GM21528 (cell line): Measurements from ENCODE around the gene KCNQ2.

Source experiments
- ATAC-seq: cut with Tn5 transposase; IDR thresholded peaks from one replicate; pipeline ENCODE4 v1.9.1; 2021; ENCODE audit warnings: mild to moderate bottlenecking, moderate library complexity; ENCODE audit not compliant: unreplicated experiment, low FRiP score

The KCNQ2 gene

DNA sequence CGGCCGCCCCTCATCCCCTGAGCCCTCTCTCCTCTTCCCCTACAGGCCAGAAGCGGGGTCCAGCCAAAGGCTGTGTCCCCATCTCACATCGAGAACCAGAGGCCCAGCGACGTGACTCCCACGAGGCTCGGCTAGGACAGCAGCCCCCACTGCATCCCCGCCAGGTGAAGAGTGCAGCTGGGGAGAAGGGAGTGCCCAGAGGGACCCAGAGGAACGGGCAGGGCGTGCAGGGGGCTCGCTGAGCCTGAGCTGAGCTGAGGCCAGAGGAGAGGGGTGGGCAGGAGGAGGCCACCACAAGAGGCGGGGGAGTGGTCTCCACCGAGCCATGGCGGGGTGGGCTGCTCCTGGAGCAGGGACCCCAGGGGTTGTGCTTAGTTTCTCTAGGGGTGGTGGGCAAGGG lies 32.6 kb downstream of the KCNQ2 start:
- no peak for ATAC-seq

DNA sequence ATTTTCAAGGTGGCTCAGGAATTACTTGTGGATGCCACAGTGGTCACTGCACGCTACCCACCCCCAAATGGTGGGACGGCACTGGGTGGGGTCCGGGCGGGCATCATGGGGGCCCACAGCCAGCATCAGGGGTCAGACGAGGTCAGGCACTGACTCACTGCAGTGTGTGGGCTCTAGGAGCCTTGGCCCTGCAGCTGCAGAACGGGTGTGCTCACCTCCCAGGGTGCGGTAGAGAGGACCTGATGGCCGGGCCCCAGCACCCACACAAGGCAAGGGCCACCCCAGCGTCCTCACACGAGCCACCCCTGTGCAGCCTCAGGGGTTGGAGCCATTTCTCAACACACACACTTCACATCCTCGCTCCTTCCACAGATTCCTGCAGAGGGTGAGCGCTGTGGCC lies 34.3 kb downstream of the KCNQ2 start:
- no peak for ATAC-seq

DNA sequence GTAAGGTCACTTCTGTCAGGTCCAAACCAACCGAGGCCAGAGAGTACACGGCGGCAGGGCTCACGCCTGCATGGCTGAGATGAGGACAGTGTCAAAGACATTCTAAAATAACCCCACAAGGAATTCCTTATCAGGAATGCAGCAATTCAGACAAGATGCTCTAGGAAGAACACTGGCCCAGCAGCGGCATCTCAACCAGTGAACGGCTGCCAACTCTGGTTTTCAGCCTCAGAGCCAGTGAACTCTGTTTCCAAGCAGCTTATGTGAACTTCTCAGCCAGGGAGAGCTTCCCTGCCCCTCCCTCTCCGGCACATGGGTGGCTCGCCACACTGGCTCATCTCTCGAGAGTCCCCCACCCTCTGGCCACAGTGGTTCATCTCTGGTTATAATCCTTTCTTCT lies 36.9 kb downstream of the KCNQ2 start:
- no peak for ATAC-seq

DNA sequence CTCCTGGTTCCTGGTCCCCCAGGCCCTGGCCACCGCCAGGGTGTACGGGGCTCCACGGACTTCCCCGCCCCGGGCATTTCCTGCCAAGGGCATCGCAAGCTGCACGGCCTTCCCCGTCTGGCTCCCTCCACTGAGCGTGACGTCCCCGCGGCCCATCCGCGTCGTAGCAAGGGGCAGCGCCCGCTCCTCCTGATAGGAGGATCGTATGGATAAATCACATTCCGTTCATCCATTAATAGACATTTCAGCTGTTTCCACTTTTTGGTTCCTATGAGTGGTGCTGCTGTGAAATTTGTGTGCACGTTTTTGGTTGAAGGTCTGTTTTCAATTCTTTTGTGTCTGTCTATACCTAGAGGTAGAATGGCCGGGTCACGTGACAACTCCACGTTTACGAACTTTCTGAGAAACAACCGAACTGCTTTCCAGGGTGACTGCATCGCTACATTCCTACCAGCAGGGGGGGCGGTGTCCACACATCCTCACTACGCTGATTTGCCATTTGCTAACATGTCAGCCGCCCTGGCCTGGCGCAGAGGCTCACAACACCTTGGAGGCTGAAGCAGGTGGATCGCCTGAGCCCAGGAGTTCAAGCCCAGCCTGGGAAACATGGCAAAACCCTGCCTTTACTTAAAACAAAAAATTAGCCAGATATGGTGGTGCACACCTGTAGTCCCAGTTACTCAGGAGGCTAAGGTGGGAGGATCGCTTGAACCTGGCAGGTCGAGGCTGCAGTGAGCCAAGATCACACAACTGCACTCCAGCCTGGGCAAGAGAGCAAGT lies 37.7 kb downstream of the KCNQ2 start:
- no peak for ATAC-seq

DNA sequence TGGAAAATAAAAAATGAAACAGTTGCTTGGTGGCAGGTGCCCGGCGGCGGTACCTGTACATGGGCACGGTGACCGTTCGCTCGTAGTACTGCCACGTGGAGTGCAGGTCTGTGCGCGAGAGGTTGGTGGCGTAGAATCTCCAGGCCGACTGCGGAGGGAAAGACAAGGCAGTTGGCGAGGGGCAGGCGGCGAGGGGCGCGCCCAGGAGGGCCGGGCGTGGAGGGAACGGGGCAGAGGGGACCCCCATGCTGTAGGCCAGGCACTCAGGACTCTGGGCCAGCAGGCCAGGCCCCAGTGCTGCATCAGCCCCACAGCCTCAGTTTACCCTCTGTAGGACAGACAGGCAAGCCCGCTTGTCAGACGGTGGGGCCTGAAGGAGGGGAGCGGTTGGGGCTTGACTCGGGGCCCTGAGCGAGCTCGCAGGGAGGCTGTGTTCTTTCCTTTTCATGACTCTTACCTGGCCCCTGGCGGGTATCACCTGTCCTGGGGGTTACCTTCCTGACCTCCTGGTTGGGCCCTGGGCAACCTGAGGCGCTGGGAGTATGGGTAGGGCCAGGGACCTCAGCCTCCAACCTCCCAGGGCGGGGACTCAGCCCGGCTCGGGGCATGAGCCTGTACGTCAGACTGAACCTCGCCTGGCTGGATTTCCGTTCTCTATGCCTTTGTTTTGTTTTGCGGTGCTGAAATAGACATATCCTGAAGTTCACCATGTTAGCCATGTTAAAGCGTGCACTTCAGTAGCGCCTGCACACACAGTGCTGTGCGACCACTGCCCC lies 38.5 kb downstream of the KCNQ2 start:
- no peak for ATAC-seq

DNA sequence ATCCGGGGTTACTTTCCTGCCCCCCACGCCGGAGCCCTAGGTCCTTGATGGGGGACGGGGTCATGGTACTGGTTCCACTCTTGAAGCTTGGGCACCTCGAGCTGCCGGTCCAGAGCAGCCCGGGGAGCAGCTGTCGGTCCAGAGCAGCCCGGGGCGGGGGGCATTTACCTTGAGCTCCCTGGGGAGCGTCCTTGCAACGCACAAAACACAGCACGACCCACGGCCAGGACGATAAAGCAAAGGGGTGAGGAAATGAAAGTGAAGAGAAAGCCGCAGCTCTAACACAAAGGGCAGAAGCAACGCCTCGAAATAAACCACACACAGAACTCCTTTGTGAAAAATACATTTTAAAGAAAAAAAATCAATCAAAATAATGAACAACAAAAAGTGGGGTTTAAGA lies 39.1 kb downstream of the KCNQ2 start:
- ATAC-seq, result no peak

DNA sequence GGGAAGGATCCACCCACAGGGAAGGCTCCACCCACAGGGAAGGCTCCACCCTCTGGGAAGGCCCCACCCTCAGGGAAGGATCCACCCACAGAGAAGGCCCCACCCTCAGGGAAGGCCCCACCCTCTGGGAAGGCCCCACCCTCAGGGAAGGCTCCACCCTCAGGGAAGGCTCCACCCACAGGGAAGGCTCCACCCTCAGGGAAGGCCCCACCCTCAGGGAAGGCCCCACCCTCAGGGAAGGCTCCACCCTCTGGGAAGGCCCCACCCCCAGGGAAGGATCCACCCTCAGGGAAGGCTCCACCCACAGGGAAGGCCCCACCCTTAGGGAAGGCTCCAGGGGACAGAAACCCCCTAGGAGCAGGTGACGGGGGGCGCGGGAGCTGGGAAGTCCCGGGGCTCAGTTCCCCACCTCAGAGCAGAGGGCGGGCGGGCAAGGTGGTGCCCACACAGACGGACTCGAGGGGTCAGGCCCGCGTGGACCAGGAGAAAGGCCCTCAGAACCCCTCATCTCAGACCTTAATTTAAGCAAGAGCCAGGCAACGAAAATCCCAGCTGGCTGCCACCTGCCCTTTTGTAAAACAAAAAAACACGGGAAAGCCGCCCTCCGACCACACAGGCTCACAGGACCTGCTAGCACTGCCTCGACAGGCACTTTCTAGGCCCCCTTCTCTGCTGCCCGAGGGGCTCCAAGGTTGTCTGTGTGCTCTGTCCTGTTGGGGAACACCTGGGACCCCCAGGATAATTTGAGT lies 39.7 kb downstream of the KCNQ2 start:
- no peak for ATAC-seq

DNA sequence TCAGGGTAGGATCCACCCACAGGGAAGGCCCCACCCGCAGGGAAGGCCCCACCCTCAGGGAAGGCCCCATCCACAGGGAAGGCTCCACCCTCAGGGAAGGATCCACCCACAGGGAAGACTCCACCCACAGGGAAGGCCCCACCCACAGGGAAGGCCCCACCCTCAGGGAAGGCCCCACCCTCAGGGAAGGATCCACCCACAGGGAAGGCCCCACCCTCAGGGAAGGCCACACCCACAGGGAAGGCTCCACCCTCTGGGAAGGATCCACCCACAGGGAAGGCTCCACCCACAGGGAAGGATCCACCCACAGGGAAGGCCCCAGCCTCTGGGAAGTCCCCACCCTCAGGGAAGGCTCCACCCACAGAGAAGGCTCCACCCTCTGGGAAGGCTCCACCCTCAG lies 40.5 kb downstream of the KCNQ2 start:
- ATAC-seq, result no peak

DNA sequence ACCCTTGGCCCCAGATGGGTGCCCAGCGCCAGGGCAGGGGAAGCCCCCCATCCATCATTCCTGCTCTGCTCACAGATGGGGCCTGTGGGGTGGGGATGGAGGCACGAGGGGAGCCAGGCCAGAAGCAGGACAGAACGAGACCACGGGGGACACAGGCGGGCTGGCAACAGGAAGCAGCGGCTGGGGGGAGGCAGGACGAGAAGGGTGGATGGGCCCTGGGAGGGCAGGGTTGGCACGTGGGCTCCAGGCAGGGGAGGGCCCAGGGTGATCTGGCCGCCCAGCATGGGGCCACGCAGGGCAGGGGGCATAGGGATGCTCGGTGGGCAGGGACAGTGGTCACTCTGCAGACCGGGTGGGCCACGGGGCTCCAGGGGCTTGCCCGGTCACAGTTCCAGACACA lies 41.6 kb downstream of the KCNQ2 start:
- ATAC-seq, result no peak

DNA sequence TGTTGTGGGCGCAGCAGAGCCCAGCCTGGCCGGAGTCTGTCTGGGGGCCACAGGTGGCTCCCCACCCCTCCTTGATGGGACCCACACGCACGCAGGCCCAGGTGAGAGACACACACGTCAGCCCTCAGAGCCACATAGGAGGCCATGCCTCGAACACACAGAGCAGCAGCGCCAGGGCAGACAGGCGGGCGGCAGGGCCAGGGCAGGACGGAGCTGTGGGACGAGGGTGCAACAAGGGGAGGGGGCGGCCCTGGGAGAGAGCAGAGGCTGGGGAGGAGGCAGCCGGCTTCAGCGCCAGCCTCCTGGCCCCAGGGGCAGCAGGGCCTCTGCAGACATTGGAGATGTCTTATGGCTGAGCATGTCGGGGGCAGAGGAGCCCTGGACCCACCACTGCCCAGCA lies 42.5 kb downstream of the KCNQ2 start:
- no peak for ATAC-seq

DNA sequence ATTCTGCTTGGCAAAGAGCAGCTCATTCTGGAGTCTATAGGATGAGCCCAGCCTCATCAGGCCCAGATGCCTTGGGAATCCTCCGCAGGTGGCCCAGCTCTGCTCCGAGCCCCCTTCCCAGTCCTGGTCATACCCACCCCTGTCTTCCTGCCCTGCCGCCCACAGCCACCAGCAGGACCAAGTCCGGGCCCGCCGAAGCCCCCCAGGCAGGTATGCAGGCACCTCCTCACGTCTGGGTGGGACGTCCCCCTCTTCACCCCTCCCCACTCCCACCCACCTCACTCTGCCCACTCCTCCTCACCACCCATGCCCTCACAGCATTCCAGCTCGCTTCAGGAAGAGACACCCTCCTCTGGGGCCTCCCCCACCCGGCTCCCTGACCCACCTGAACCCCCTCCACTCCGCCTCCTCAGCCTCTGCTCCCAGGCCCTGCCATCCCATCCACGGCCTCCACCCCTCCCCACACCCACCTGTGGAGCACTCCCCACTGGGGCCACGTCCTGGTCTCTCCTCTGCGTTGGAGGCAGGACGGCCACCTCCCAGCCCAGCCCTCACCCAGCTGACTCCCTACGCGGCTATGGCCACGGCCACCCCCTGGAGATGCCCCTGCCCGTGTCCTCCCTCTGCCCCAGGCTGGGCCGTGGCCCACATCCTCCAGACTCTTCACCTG lies 43.4 kb downstream of the KCNQ2 start:
- no peak for ATAC-seq

DNA sequence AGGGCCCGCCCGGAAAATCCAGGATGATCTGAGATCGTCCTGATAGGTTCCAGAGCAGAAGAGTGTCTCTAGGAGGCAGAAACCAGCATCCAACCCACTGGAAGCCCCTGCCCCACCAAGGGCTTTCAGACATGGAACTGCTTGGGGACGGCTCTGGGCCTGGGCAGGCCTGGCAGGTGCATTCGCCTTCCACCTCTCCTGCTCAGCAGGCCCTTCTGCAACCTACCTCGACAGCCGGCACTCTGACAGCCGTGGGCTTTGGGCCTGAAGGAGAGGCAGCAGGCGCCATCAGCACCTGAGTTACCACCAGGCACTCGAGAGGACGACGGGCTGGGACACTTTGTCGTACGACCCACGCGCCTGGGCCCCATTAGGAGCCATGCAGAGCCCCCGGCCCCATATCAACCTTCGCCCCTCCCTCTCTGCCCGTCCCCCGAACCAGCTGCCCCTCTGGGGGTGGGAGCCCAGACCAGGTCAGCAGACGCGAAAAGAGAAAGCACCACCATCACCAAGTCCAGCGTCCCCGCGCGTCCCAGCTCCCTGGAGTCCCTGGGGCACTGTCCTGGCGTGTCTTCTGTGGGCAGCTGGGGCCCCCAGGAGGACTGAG lies 44.6 kb downstream of the KCNQ2 start:
- ATAC-seq, result no peak

DNA sequence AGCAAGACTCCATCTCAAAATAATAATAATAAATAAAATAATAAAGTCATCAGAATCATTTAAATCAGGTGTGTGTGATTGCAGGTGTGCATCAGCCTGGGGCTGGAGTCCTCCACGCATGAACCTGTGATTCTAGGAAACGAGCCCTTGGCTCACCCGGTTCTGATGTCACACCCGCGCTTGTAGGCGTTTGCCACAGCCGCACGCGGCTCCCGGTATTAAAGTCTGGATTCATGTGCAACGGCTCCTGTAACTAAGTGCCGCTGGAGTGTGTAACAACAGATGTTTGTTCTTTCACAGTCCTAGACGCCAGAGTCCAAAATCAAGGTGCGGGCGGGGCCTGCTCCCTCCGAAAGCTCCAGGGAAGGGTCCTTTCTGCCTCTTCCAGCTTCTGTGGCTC lies 45.2 kb downstream of the KCNQ2 start:
- no peak for ATAC-seq

DNA sequence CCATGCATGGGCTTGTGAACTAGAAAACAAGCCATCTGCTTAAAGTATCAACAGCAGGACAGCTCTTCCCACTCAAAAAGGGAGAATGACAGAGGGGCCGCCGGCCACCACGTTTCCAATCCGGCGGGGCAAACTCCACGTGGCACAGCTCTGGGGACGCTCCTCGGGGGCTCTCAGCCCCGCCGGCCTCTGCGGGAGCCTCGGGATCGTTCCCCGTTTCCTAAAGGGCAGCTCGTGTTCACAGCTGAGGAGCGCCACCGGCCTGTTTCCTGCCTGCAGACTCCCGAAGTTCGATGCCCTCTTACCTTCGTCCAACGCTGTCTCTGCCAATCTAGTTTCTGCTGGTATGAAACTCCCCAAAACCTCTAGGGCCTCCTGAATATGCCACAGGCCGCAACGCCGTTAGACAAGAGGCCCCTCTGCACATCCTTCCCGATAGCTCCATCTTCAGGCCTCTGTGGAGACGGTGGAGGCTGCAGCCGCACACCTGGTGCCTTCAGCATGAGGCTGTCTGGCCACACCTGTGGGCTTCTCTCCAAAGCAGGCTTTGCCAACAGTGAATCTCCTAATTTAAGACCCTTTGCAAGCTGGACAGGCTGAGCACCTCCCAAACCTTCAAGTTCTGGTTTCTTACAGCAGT lies 46.5 kb downstream of the KCNQ2 start:
- no peak for ATAC-seq

DNA sequence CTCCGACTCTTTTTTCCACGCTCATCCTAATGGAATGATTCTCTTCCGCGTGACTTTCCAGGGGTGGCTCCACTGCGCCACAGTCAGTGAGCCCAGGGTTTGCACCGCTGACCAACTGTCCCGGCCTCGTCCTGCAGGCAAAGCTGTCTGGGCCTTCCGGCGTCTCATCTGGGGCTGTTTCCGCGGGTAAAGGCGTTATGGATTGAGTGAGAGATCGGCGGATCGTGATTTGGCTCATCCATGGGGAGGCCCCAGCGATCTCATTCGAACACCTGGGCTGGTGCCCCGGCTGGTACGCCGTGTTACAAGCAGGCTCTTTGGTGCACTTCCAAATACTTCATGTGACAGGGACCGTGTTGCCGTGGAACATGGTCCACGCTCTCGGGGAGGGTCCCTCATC lies 47.8 kb downstream of the KCNQ2 start:
- ATAC-seq, result no peak

DNA sequence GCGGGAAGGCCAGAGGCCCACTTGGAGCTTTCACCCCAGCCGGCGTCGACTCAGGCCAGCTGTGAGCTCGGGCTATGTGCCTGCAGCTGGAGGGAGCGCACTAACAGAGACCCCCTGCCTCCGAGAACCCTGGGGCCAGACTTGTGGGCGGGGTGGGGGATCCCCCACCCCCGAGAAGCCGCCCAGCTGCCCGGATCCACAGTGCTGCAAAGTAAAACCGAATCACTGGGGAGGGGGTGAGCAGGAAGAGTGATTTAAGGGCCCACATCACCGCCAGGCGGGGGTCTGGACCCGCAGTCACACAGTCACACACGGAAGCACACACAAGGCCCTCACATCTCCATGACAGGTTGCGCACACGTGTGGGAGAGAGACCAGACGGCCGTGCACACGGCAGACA lies 48.7 kb downstream of the KCNQ2 start:
- no peak for ATAC-seq

DNA sequence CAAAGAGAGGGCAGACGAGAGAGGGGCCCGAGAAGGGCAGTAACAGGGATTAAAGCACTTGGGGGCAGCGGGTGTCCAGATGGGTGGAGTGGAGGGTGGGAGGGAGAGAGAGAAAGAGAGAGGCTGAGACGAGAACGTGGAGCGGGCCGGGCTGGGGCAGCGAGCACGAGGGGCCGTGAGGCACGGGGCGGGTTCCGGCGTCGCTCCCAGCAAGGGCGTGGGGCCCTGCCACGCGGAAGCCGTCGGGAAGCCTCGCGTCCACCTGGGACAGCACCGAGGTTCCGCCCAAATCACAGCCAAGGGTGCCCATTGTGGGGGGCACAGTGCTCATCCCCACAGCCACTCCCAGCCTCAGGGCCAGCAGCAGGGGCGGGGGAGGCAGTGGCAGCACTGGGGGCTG lies 49.8 kb downstream of the KCNQ2 start:
- no peak for ATAC-seq

DNA sequence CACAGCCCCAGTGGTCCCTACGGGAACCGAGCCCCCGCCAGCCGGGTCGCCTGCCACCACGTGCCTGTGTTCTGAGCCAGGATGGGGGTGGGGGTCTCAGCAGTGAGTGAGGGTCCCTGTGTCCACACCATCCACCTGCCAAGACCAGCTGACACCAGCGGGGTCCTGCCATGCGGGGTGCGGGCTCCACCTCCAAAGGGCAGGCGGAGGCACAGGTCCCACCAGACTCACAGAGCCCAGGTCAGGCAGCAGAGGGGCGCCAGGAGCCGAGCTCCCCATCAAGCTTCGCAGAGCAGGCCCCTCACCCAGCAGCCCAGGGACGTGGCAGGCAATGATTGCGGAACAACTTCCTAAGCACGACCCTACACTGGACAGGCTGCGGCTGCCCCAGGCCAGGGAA lies 50.5 kb downstream of the KCNQ2 start:
- no peak for ATAC-seq

DNA sequence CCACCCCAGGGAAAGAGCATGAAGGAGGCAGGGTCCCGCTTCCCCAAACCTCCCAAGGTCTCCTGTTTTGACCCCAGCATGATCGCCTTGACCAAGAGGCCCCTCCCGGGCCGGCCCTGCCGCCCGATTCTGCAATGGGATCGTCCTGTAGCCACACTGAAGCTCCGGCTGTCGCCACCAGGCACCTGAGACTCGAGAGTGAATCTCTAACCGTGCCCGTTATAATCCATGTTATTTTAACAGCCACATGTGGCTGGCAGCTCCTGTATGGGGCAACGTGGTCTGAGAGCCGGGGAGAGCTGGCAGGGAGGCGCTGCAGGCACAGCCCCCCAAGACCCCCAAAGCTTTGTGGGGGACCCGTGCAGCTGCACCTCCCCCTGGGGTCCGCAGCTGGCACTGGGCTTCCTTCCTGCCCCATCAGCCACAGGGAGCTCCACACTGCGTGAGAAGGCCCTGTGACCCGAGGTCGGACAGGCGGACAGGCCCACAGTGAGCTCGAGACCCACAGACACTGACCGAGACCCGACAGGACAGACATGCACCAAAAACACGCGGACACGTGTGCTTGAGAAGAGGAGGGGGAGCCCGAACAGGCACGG lies 51.3 kb downstream of the KCNQ2 start:
- no peak for ATAC-seq
